ENCODE data around the gene UCK1.

The UCK1 gene

GRCh38 chr9:131476777-131477345, 54.2 kb downstream of the UCK1 start:
- DNase-seq = no peak

- no peak for DNase-seq
Measured at GRCh38 chr9:131475956-131476776, 54.9 kb downstream of the UCK1 start.

GRCh38 chr9:131475111-131475955, 55.7 kb downstream of the UCK1 start:
- no peak for DNase-seq

GRCh38 chr9:131474711-131475110, 56.4 kb downstream of the UCK1 start:
- DNase-seq = no peak

GRCh38 chr9:131473891-131474290, 57.2 kb downstream of the UCK1 start:
- no peak for DNase-seq

All from inflammatory macrophage (primary cell).